NB4 (cell line): Measurements from ENCODE around the gene RGR.

ENCODE experiments used
- CTCF ChIP-seq: IDR thresholded peaks from one replicate; pipeline ENCODE4 v1.5.1; 2012; ENCODE audit warnings: low read depth, low read length
- POLR2A ChIP-seq: IDR thresholded peaks from 2 replicates; pipeline ENCODE4 v1.6.1; 2011; ENCODE audit warnings: mild to moderate bottlenecking; ENCODE audit not compliant: insufficient read length; ENCODE audit errors: extremely low read depth

- TF ChIP-seq POLR2A (no peak), CTCF (no peak)
These were observed 17.5 kb downstream of the RGR start for GRCh38 chr10:84262190-84262956.
